T follicular helper cell (primary cell): Measurements from ENCODE around the gene TRPM4.
"Not testable (repeated sequence)": the region's sequence is repeated elsewhere in the genome, so short reads cannot be mapped to it uniquely, and the experiment has no call there.

ENCODE experiments used
- DNase-seq: peaks from one replicate; pipeline ENCODE4 v3.0.0-alpha.2; 2020; ENCODE audit warnings: low read depth

The TRPM4 gene

GRCh38 chr19:49127225-49127624, 30.4 kb upstream of the TRPM4 start:
- not testable (repeated sequence) for DNase-seq

GRCh38 chr19:49127674-49128544, 29.7 kb upstream of the TRPM4 start:
- DNase-seq, result peak; percentile 92

GRCh38 chr19:49128545-49129237, 28.9 kb upstream of the TRPM4 start:
- DNase-seq, result no peak

GRCh38 chr19:49129238-49129583, 28.4 kb upstream of the TRPM4 start:
- DNase-seq, result no peak

GRCh38 chr19:49130325-49130724, 27.3 kb upstream of the TRPM4 start:
- no peak for DNase-seq

- no peak for DNase-seq
These were observed 24.5 kb upstream of the TRPM4 start for GRCh38 chr19:49132974-49133609.

GRCh38 chr19:49133621-49134454, 23.8 kb upstream of the TRPM4 start:
- DNase-seq, result no peak

- DNase-seq, result no peak
These were observed 21.9 kb upstream of the TRPM4 start for GRCh38 chr19:49135686-49136085.

- DNase-seq, result no peak
These were observed 20.8 kb upstream of the TRPM4 start for GRCh38 chr19:49136771-49137171.

- DNase-seq, result no peak
These were observed 16.6 kb upstream of the TRPM4 start for GRCh38 chr19:49140951-49141350.

GRCh38 chr19:49141352-49141751, 16.2 kb upstream of the TRPM4 start:
- no peak for DNase-seq

- DNase-seq, result no peak
These were observed 14.7 kb upstream of the TRPM4 start for GRCh38 chr19:49142866-49143335.

GRCh38 chr19:49145573-49146407, 11.8 kb upstream of the TRPM4 start:
- peak; percentile 67 for DNase-seq

- not testable (repeated sequence) for DNase-seq
These were observed 11.2 kb upstream of the TRPM4 start for GRCh38 chr19:49146408-49146770.

GRCh38 chr19:49148044-49148682, 9.4 kb upstream of the TRPM4 start:
- no peak for DNase-seq

GRCh38 chr19:49148784-49149651, 8.6 kb upstream of the TRPM4 start:
- DNase-seq, result peak; percentile 67

- DNase-seq, result no peak
These were observed 7.9 kb upstream of the TRPM4 start for GRCh38 chr19:49149652-49150105.

GRCh38 chr19:49150106-49150943, 7.3 kb upstream of the TRPM4 start:
- no peak for DNase-seq

- DNase-seq, result no peak
These were observed 6.7 kb upstream of the TRPM4 start for GRCh38 chr19:49150944-49151243.
